ENCODE data around the gene ZBTB3.

- no peak for TF ChIP-seq EZH2 (IDR thresholded peaks at IDR 0.05; ENCODE audit: borderline replicate concordance, low read depth, low read length, poor library complexity, severe bottlenecking)
- TF ChIP-seq, protein P1, sequence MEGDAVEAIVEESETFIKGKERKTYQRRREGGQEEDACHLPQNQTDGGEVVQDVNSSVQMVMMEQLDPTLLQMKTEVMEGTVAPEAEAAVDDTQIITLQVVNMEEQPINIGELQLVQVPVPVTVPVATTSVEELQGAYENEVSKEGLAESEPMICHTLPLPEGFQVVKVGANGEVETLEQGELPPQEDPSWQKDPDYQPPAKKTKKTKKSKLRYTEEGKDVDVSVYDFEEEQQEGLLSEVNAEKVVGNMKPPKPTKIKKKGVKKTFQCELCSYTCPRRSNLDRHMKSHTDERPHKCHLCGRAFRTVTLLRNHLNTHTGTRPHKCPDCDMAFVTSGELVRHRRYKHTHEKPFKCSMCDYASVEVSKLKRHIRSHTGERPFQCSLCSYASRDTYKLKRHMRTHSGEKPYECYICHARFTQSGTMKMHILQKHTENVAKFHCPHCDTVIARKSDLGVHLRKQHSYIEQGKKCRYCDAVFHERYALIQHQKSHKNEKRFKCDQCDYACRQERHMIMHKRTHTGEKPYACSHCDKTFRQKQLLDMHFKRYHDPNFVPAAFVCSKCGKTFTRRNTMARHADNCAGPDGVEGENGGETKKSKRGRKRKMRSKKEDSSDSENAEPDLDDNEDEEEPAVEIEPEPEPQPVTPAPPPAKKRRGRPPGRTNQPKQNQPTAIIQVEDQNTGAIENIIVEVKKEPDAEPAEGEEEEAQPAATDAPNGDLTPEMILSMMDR (conservative IDR thresholded peaks at IDR 0.05; ENCODE audit: low read depth, low read length) = no peak
These were observed 27.6 kb downstream of the ZBTB3 start for GRCh38 chr11:62726156-62726914.

Measured in A673 (cell line).